Stimulated activated CD4-positive, alpha-beta T cell treated with anti-CD3 and anti-CD28 coated beads, Interleukin-1b, Interleukin-23, amount 100 ng/mL, for 4 hours (primary cell): Measurements from ENCODE around the gene ATP2A2.
"Not testable (repeated sequence)": the region's sequence is repeated elsewhere in the genome, so short reads cannot be mapped to it uniquely, and the experiment has no call there.

Source experiments
- DNase-seq, 2 donors: peaks; one replicate each; pipeline ENCODE4 v3.0.0-alpha.2; 2020; ENCODE audit warnings: low read depth in 2 of 2

ATP2A2 gene

GRCh38 chr12:110280779-110281548 lies at the start of gene ATP2A2:
ATP2A2 (plus strand) TSS chr12:110281247; CDS start chr12:110281790, 543 bp downstream.
- peak; percentile 84 to 89 for DNase-seq

GRCh38 chr12:110233212-110233903 lies 47.7 kb upstream of the ATP2A2 start:
- DNase-seq, result no peak

GRCh38 chr12:110234331-110234751 lies 46.7 kb upstream of the ATP2A2 start:
- no peak for DNase-seq

GRCh38 chr12:110234755-110235154 lies 46.3 kb upstream of the ATP2A2 start:
- DNase-seq, result no peak

DNA sequence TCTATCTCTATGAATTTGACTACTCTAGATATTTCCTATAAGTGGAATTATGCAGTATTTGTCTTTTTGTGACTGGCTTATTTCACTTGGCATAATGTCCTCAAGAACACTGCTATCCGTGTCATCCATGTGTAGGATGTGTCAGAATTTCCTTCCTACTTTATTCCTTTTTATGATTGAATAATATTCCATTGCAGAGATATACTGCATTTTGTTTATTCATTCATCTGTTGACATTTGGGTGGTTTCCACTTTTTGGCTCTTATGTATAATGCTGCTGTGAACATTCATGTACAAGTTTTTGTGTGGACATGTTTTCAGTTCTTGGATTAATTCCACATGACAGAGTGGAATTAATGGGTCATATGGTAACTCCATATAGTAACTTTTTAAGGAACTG lies 45.7 kb upstream of the ATP2A2 start:
- DNase-seq, result no peak

GRCh38 chr12:110243227-110243626 lies 37.8 kb upstream of the ATP2A2 start:
- no peak for DNase-seq

DNA sequence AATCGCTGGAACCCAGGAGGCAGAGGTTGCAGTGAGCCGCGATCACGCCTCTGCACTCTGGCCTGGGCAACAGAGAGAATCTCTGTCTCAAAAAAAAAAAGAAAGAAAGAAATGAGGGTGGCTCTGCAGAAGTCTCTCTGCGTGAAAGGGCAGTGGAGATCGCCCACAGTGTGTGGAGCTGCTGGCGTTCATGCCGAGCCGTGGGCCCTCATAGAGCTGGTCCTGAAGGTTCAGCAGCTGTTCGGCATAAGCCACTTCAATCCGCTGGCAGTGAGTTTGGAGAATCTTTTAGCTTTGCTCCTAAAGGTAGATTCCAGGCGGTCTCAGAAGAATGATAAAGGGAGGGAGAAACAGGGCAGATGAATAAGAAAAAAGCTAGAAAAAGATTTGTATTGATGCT lies 36.7 kb upstream of the ATP2A2 start:
- no peak for DNase-seq

GRCh38 chr12:110244829-110245228 lies 36.2 kb upstream of the ATP2A2 start:
- no peak for DNase-seq

DNA sequence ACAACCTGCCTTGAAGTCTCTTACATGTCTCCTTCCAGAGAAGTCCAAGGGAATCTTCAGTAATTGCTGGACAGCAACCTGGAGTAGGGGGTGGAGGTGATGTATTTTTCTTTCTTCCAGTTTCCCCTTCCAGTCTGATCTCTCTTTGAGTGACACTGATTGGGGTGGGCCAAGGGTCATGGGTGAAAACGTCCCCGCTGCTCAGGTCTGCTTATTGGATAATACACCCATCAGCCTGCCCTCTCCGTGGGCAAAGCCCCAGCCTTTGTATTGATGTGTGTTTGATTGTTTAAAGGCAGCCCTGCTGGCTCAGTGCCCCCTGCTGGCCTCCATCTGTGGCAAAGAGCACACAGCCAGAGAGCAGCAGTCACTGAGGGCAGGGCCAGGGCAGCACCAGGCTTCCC lies 35.7 kb upstream of the ATP2A2 start:
- DNase-seq, result peak; percentile 37 to 44

- no peak for DNase-seq
These were observed 34.3 kb upstream of the ATP2A2 start for GRCh38 chr12:110246636-110247339.

DNA sequence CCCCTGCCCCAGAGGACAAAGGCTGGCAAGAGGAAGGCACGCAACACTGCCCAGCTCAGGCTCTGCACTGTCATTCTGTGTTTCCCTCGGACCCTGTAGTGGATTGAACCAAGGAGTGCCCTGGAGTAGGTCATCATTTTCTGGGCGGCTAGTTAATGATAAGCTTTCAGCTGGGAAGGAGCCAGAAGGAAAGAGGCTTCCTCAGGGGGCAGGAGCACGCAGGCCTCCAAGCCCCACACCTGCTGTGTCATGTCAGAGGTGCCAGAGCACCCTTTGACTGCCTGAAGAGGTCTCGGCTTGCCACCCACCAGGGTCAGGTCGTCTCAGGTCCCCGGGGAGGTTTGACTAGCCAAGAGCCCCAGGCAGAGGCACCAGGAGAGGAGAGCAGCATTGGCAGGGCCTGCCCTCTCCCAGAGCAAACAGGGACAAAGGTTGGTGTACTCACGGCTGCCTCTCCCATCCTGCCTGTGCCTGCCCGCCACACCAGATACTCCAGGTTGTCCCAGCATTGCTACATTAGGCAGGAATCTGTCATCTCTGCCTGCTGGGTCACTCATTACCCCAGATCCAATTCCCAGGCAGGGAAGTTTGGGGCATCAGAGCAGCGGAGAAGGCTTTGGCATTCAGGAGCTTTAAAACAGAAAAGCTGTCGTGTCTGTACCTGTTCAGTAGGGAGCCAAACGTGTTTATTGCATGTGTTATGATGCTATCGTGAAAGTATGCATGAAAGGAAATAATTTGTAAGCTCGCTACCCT lies 33.5 kb upstream of the ATP2A2 start:
- DNase-seq, result no peak

GRCh38 chr12:110248096-110248447 lies 33.0 kb upstream of the ATP2A2 start:
- no peak for DNase-seq

DNA sequence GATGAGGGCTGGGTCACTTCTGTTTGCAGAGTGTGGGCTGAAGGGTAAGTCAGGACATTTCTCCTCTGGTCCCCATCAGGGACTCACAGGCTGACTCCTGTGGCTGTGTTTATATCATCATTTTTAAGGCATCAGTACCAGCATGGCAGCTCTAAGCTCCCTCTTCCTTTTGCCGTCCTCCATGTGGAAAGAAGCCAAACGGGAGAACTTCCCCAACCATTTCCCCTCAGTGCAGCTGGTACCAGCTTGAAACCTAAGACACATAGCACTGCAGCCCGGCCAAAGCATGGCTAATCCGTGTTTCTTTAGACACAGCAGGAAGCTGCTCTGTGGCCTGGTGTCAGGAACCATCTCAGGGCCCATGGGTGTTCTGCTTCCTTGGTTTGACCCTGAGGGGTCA lies 31.9 kb upstream of the ATP2A2 start:
- no peak for DNase-seq

DNA sequence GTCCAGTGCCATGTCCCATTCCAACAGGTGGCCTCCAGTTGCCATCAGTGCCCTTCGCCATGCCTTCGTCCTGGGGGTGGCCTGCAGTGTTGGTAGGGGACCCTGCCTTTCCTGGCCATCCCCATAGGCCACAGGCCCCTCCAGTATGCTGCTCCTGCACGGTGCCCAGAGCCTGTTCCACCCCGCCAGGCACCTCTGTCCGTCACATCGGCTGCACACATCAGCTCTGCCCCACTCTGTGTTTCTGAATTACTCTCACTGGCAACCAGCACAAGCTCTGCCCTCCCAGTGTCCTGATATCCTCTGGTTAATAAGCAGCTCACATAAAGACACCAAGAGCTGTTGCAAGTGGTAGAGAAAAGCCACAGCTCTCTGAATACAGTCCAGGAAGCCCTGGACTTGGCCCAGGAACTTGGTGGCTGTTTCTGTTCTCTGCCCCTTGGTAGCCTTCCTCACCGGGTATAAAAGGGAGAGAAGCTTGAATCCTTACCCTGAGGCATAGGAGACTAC lies 31.3 kb upstream of the ATP2A2 start:
- no peak for DNase-seq

DNA sequence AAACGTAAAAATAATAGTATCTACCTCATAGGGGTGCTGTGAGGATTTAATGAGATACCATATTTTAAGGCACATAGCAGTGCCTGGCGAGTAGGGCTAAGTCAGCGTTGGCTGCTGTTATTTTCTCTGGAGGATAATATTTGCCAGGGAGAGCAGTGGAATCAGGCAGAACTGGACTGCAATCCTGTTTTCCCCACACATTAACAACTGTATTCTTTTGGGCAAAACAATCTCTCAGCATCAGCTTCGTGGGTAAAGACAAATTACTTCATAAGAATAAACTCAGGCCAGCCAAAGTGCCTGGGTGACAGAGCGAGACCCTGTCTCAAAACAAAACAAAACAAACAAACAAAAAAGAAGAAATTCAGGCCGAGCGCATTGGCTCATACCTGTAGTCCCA lies 29.7 kb upstream of the ATP2A2 start:
- no peak for DNase-seq

DNA sequence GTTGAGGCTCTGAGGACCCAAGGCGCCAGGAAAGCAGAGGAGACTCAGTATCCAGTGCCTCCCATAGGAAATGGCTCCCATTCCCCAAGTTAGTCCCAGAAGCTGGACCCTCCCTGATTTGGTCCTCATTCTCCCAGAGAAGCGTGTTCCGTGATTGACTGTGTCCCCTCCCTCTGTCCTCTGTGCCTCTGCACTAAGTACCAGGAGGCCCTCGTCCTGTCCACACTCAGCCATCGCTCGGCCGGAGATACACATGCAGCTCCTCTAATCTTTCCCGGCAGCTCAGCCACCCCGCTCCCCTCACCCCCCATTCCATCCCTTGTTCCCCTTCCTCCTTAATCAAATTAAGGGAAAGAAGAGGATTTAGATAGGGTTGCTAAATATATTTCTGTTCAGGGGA lies 28.3 kb upstream of the ATP2A2 start:
- no peak for DNase-seq

DNA sequence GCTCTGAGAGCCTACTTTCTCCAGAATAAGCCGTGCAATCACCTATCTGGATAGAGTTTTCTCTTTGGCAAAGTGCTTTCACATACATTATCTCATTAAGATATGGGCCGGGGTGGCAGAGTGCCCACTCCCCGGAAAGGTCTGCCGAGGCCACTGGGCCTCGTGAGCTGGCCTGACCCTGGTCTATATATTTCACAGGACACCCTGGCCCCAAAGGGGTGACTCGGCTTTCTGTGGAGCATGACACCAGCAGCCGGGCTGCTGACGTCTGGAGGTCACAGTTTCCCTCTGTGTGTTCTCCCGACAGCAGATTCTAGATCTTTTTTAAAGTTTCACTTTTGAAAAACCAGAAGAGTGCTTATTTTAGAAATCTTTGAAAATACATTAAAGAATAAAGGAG lies 27.9 kb upstream of the ATP2A2 start:
- DNase-seq, result no peak

DNA sequence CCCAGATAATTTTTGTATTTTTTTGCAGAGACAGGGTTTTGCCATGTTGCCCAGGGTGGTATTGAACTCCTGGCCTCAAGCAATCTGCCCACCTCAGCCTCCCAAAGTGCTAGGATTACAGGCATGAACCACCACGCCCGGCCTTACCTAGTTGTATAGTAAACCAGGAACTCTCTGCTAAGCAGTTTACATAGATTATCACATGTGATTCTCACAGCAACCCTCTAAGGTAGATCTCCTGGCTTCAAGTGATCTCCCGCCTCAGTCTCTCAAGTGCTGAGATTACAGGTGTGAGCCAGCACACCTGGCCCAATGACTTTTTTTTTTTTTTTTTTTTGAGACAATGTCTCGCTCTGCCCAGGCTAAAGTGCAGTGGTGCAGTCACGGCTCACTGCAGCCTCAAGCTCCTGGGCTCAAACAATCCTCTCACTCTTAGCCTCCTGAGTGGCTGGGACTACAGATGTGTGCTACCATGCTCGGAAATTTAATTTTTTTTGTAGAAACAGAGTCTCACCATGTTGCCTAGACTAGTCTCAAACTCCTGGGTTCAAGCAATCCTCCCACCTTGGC lies 26.0 kb upstream of the ATP2A2 start:
- no peak for DNase-seq

DNA sequence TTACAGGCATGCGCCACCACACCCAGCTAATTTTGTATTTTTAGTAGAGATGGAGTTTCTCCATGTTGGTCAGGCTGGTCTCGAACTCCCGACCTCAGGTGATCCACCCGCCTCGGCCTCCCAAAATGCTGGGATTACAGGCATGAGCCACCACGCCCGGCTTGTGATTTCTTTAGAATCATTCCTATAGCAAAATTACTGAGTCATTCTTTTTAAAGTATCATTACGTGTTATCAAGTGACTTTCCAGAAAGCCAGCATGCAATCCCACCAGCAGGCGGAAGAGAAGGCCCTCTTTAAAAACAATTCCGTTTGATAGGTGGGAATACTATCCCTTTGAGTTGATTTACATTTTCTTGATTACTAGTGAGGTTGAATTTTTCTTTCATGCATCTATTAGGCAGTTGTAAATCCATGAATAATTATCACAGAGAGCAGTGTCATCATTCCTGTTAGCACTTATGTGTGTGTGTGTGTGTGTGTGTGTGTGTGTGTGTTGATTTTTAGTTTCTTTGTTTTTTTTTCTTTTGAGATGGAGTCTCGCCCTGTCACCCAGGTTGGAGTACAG lies 25.1 kb upstream of the ATP2A2 start:
- not testable (repeated sequence) for DNase-seq

- no peak for DNase-seq
These were observed 24.1 kb upstream of the ATP2A2 start for GRCh38 chr12:110256780-110257431.

DNA sequence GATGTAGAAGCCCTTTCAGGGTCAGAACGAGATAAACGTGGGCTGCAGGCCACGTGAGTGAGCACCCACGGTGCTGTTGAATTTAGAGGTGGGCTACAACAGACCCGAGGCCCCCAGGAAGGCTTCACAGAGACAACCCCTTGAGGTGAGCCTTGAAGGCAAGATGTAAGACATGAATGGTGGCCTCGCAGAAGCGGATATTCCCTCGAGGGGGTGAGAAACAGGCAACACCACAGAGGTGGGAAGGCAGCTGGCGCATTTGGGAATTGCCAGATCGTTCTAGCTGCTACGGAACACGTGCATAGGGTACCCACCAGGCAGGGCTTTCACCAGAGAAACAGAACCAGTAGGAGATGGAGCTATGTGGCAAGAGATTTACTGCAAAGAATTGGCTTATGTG lies 22.6 kb upstream of the ATP2A2 start:
- DNase-seq, result no peak
